Lower lobe of right lung (tissue), 2 donors: Measurements from ENCODE around the gene TFPI2. TPM values are rescaled to one million over a fixed set of nuclear protein-coding genes. Genes with fewer than 3 reads are reported as not detected.

Experiments
- ATAC-seq, 2 donors: fragments of 200-7000 bp; cut with Tn5 transposase; one replicate each; pipeline ENCODE4 v1.9.1; 2020 to 2022; ENCODE audit warnings: mild to moderate bottlenecking in 2 of 2, moderate library complexity in 2 of 2
- DNase-seq: peaks from one replicate; pipeline ENCODE4 v3.0.0-alpha.2; 2020
- H3K27ac ChIP-seq: fragments of 200-600 bp; one replicate; pipeline ENCODE4 v1.8.0; 2022
- H3K27me3 ChIP-seq: fragments of 200-600 bp; one replicate; pipeline ENCODE4 v1.8.0; 2022; ENCODE audit warnings: low read depth
- H3K36me3 ChIP-seq: fragments of 200-600 bp; one replicate; pipeline ENCODE4 v1.8.0; 2022; ENCODE audit warnings: mild to moderate bottlenecking
- H3K4me1 ChIP-seq: fragments of 200-600 bp; one replicate; pipeline ENCODE4 v1.8.0; 2022
- H3K4me3 ChIP-seq: fragments of 200-600 bp; one replicate; pipeline ENCODE4 v1.8.0; 2022; ENCODE audit warnings: mild to moderate bottlenecking
- H3K9me3 ChIP-seq: fragments of 200-600 bp; one replicate; pipeline ENCODE4 v1.8.0; 2022
- intact Hi-C: fragments of 100-400 bp; cut with DNase I; formaldehyde crosslinking; loops from one replicate; pipeline ENCODE4 v1.11.0; 2022
- total RNA-seq: library from RNA; stranded (reverse); fragmentation: NEBNext Ultra II Directional; extraction: Animal tissue kit (Norgen Biotek cat#: 25700); gene quantifications from one replicate; pipeline ENCODE4 v1.2.1, GENCODE V29; 2021
- TF ChIP-seq, protein P1 (sequence below): fragments of 200-600 bp; IDR thresholded peaks from one replicate; pipeline ENCODE4 v1.8.0; 2022; ENCODE audit warnings: antibody characterized with exemption, mild to moderate bottlenecking
- donor health status: DM: no; HTN: yes; CAD: no; lungs with severe emphysema.

Gene TFPI2
- total RNA-seq, 1 donor from 2014 or later, result 1.9 TPM

DNA sequence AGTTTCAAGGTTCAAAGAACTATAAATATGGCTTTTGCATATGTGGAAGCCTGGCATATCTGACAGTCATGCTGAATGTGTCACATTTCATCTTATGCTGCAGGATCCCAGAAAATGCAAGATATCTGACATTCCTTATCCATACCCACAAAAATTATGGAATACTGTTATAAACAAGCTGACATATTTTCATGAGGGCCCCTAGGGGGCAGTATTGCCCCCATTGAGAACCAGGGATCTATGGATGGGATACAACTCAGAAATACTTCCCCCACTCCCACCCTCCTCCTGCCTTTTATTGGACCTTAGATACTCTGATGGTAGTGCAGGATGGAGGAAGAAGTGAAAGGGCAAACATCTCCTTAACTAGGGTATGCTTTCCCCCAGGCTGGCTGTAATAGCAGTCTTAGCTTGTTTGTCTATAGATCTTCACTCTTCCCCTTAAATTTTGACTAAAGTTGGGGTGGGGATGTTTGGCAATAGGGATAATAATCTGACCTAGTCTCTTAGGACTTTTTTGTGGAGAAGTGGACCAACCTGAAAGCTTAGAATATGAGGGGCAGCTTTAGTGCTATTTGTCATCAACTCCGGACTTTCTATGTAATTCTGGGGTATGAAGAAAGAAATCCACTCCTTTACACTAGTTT, 12.3 kb upstream of the TFPI2 start:
- H3K4me1 ChIP-seq, result no peaks in the 10 kb centered on the region
- H3K27ac ChIP-seq, result no peak overlapping the region
- DNase-seq (no peak), ATAC-seq (peak; percentile 46 to 53)
- no peaks in the 10 kb centered on the region for H3K36me3 ChIP-seq
- TF ChIP-seq, protein P1, sequence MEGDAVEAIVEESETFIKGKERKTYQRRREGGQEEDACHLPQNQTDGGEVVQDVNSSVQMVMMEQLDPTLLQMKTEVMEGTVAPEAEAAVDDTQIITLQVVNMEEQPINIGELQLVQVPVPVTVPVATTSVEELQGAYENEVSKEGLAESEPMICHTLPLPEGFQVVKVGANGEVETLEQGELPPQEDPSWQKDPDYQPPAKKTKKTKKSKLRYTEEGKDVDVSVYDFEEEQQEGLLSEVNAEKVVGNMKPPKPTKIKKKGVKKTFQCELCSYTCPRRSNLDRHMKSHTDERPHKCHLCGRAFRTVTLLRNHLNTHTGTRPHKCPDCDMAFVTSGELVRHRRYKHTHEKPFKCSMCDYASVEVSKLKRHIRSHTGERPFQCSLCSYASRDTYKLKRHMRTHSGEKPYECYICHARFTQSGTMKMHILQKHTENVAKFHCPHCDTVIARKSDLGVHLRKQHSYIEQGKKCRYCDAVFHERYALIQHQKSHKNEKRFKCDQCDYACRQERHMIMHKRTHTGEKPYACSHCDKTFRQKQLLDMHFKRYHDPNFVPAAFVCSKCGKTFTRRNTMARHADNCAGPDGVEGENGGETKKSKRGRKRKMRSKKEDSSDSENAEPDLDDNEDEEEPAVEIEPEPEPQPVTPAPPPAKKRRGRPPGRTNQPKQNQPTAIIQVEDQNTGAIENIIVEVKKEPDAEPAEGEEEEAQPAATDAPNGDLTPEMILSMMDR, result peak; percentile 81
- no peaks in the 10 kb centered on the region for H3K27me3 ChIP-seq
- intact Hi-C loops, result loop anchor here (10.0 kb wide), 1 partner anchor 182 kb away; no protein-coding TSS in a partner anchor
- H3K4me3 ChIP-seq, result no peak overlapping the region
- no peaks in the 10 kb centered on the region for H3K9me3 ChIP-seq

DNA sequence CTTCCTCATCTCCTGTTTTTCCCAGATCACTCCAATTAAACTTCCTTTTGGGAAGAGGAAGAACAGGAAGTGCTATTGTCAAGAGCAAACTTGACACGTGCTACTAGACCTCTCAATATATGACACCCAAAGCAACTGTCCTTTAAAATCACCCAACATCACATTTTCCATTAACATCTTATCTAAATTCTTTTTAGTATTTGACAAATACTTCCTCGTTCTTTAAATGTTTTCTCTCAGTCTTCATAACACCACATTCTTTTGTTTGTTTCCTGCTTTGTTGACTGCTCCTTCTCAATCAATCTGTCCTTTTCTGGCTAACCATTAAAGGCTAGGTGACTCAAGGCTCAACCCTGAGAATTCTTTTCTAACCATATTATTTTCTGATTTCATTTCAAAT, 7.1 kb upstream of the TFPI2 start:
- no peak for DNase-seq

DNA sequence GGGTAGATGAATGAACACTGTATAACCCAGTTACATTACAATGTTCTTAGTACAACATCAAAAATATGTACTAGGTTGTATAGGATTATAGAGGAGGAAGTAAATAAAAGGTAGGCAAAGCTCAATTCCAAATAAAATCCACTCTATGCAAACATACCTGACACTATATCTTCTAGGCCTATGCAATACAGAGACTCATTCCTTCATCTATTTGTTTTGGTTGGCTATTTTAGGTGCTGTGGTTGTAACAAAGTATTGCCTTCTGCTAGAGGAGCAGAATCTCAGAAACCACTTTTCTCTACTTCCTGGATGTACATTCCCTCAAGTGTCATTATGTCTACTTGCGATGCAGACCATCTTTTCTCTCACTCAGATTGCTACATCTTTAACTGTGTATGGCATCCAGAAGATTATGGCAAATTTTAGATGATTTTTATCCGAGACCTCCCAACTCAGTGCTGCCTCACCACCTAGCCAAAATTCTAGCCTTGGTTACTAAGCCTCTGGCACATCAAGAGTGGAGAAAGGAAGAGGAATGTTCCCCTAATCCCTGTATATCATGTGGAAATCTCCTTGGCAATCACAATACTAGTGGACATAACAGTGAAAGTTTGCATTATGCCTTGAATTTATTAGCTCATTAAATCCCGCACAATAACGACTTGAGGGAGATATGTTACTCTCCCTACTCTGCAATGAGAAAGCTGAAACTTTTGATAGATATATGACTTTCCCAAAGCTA, 5.5 kb upstream of the TFPI2 start:
- H3K27ac ChIP-seq, result no peak overlapping the region
- no peaks in the 10 kb centered on the region for H3K36me3 ChIP-seq
- TF ChIP-seq, protein P1, result no peak
- no peak overlapping the region for H3K4me3 ChIP-seq
- no peaks in the 10 kb centered on the region for H3K27me3 ChIP-seq
- H3K4me1 ChIP-seq, result peaks cover 10% of the 10 kb centered on the region
- intact Hi-C loops, result no loop called here
- no peaks in the 10 kb centered on the region for H3K9me3 ChIP-seq
- ATAC-seq (no peak), DNase-seq (no peak)

More for the DNA sequence above, 7.1 kb upstream of the TFPI2 start:
- no peaks in the 10 kb centered on the region for H3K36me3 ChIP-seq
- H3K9me3 ChIP-seq, result no peaks in the 10 kb centered on the region
- no peaks in the 10 kb centered on the region for H3K27me3 ChIP-seq
- ATAC-seq, result no peak
- intact Hi-C loops, result no loop called here
- H3K27ac ChIP-seq, result no peak overlapping the region
- H3K4me1 ChIP-seq, result peaks cover 10% of the 10 kb centered on the region
- no peak overlapping the region for H3K4me3 ChIP-seq
- TF ChIP-seq, protein P1, result no peak

DNA sequence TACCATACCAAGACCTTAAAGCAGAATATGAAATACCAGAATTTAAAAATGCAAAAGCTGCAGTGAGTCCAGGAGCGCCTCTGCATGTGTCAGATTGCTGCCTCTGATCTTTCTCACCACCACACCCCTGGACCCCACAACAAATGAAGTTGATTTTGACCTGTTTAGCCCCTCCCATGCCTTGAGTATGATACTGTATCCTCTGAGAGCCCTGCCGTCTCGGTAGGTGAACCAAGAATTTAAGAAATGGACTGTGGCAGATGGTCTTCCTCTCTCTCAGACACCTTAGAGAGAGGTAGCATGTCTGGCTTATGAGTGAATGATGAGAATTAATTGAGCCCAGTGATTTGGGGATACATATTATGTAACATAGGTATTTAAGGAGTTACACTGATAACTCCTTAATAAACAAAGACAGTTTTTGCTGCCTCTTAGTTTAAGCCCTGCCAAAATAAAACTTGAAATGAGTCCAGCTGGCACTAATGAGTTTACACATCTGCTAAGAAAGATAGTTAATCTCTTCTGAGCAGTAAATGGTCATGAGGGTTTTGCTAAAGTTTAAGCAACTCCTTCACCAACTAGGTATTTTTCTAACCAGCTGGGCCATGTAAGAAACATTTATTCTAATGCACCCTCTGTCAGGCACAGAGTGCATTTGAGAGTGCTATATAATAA, 4.5 kb upstream of the TFPI2 start:
- intact Hi-C loops, result no loop called here
- Histone ChIP-seq H3K9me3 (no peaks in the 10 kb centered on the region), H3K4me3 (no peak overlapping the region), H3K27ac (no peak overlapping the region), H3K4me1 (peaks cover 19% of the 10 kb centered on the region), H3K36me3 (no peaks in the 10 kb centered on the region), H3K27me3 (peaks cover 7% of the 10 kb centered on the region)
- ATAC-seq (no peak), DNase-seq (no peak)
- TF ChIP-seq, protein P1, result no peak

DNA sequence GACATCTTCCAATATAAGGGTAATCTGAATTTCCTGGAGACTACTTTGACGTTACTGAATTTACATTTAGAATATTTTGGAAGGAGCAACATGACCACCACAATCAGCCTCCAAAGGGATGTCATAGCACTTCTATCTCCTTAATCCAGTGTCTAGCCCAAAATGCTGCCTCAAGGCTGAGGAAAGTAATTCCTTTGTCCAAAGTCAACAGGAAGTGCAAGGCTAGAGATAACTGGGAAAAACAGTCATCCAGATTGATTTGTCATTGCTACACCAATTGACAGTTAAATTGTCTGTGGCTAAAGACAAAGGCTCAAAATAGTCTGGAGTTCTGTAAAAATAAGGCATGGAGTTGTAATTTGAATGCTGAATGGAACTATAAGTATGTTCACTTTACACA, 3.9 kb upstream of the TFPI2 start:
- no peaks in the 10 kb centered on the region for H3K9me3 ChIP-seq
- H3K36me3 ChIP-seq, result no peaks in the 10 kb centered on the region
- DNase-seq (no peak), ATAC-seq (no peak)
- intact Hi-C loops, result no loop called here
- TF ChIP-seq, protein P1, result no peak
- no peak overlapping the region for H3K27ac ChIP-seq
- H3K4me3 ChIP-seq, result no peak overlapping the region
- peaks cover 13% of the 10 kb centered on the region for H3K27me3 ChIP-seq
- peaks cover 23% of the 10 kb centered on the region for H3K4me1 ChIP-seq
